CD4-positive, alpha-beta T cell (primary cell): Measurements from ENCODE around the gene TXNDC12. TPM values are rescaled to one million over a fixed set of nuclear protein-coding genes. Genes with fewer than 3 reads are reported as not detected.

Experiments
- ATAC-seq: fragments of 200-7000 bp; cut with Tn5 transposase; one replicate; pipeline ENCODE4 v1.10.0; 2022; ENCODE audit warnings: mild to moderate bottlenecking; ENCODE audit not compliant: poor library complexity
- CTCF ChIA-PET: fragments of 350-600 bp; sonication (Branson Sonifier 250); formaldehyde crosslinking; loops from one replicate; lab custom pipeline; 2021; ENCODE audit warnings: antibody characterized with exemption, inconsistent platforms; lab: Charles Lee
- POLR2A ChIA-PET: fragments of 350-600 bp; sonication (Branson Sonifier 250); formaldehyde crosslinking; loops from one replicate; lab custom pipeline; 2021; ENCODE audit warnings: antibody characterized with exemption, inconsistent platforms; lab: Charles Lee
- DNase-seq, 14 experiments: peaks; one replicate each; pipeline ENCODE4 v3.0.0-alpha.2; 2013 to 2020; ENCODE audit warnings: mixed read lengths in 2 of 14
- H3K27ac ChIP-seq, 2 donors: one replicate each; pipeline versions ENCODE4 v1.5.1 to v1.7.0; 2013; ENCODE audit warnings: low read length in 2 of 2, low read depth in 1 of 2, mild to moderate bottlenecking in 1 of 2
- H3K27me3 ChIP-seq, 2 experiments: 1 replicate in 1 of 2; 2 replicates in 1 of 2; pipeline versions ENCODE4 v1.6.1 to v1.7.0; 2013; ENCODE audit warnings: low read length in 2 of 2, control low read depth in 1 of 2, mild to moderate bottlenecking in 1 of 2, moderate library complexity in 1 of 2; ENCODE audit not compliant: insufficient read depth in 2 of 2, control insufficient read depth in 1 of 2
- H3K36me3 ChIP-seq: one replicate; pipeline ENCODE4 v1.6.1; 2013; ENCODE audit warnings: low read length, control low read depth; ENCODE audit not compliant: insufficient read depth
- H3K4me1 ChIP-seq: one replicate; pipeline ENCODE4 v1.6.1; 2013; ENCODE audit warnings: low read length, control low read depth; ENCODE audit not compliant: insufficient read depth
- H3K4me3 ChIP-seq: one replicate; pipeline ENCODE4 v1.5.1; 2013; ENCODE audit warnings: mild to moderate bottlenecking, low read length, moderate library complexity
- H3K9me3 ChIP-seq, 2 experiments: 1 replicate in 1 of 2; 2 replicates in 1 of 2; pipeline versions ENCODE4 v1.6.1 to v1.7.0; 2013; ENCODE audit warnings: low read length in 2 of 2, mild to moderate bottlenecking in 2 of 2, control low read depth in 1 of 2, moderate library complexity in 1 of 2; ENCODE audit not compliant: control insufficient read depth in 1 of 2, insufficient read depth in 1 of 2
- H3K27ac Mint-ChIP-seq: one replicate; pipeline ENCODE4 v1.8.0; 2020; ENCODE audit warnings: mixed read lengths
- H3K27me3 Mint-ChIP-seq: one replicate; pipeline ENCODE4 v1.8.0; 2021; ENCODE audit warnings: mixed read lengths
- H3K36me3 Mint-ChIP-seq: one replicate; pipeline ENCODE4 v1.8.0; 2021; ENCODE audit warnings: low read depth, mixed read lengths
- H3K4me1 Mint-ChIP-seq: one replicate; pipeline ENCODE4 v1.8.0; 2021; ENCODE audit warnings: low read depth, mixed read lengths
- H3K4me3 Mint-ChIP-seq: one replicate; pipeline ENCODE4 v1.8.0; 2020; ENCODE audit warnings: mild to moderate bottlenecking, mixed read lengths
- H3K9me3 Mint-ChIP-seq: one replicate; pipeline ENCODE4 v1.8.0; 2020; ENCODE audit warnings: mixed read lengths
- CTCF ChIP-seq: fragments of 200-600 bp; IDR thresholded peaks from one replicate; pipeline ENCODE4 v1.8.0; 2022; ENCODE audit warnings: antibody characterized with exemption, mild to moderate bottlenecking
- intact Hi-C, 2 experiments: fragments of 100-400 bp; cut with DNase I in 1 of 2; cut with micrococcal nuclease in 1 of 2; formaldehyde crosslinking; loops; one replicate each; pipeline versions ENCODE4 v1.15.1 to v1.9.0; 2023 to 2025; cut with DNase I, micrococcal nuclease
- polyA plus RNA-seq, 2 donors: library from polyadenylated mRNA; unstranded; fragments of 120-200 nt; gene quantifications; one replicate each; pipeline ENCODE4 v1.2.1, GENCODE V29; 2013
- total RNA-seq, 174 experiments: library from RNA in 2 of 174; stranded (reverse) in 2 of 174; gene quantifications; one replicate each; pipeline ENCODE4 v1.2.3 and lab custom pipeline; 2021 to 2026

Gene TXNDC12
- 10 to 100 TPM; 14.3 to 15.4 TPM for total RNA-seq
- polyA plus RNA-seq (2013, experiment 1 of 2): 28.8 TPM
- 25.8 TPM for polyA plus RNA-seq (2013, experiment 2 of 2)
- total RNA-seq (lab: John Stamatoyannopoulos, UW): 2.6 to 8.2 (median 5.1) reads per million in 172 experiments

- Mint-ChIP-seq H3K27ac (peak within 1 kb of the TSS; percentile 92), H3K4me1 (peaks cover 71% of the 10 kb centered on the region), H3K36me3 (peaks cover 43% of the 10 kb centered on the region), H3K9me3 (no peaks in the 10 kb centered on the region), H3K27me3 (no peaks in the 10 kb centered on the region), H3K4me3 (peak within 1 kb of the TSS; percentile 97)
- H3K27ac ChIP-seq: peak within 1 kb of the TSS; percentile 71 to 83
- no peaks in the 10 kb centered on the region for H3K9me3 ChIP-seq
- intact Hi-C loops: loop anchor here in 1 of 2 experiments (5.0 to 10.0 kb wide), 8 partner anchors 87 to 1890 kb away; partner anchors contain the start of genes CC2D1B, CPT2, EPS15 and IFT25
- H3K36me3 ChIP-seq: peaks cover 10% of the 10 kb centered on the region
- peak; percentile 25 for ATAC-seq
- DNase-seq: peak; percentile 28 to 82 (median 52)
- peak within 1 kb of the TSS; percentile 88 for H3K4me3 ChIP-seq
- H3K27me3 ChIP-seq: no peaks in the 10 kb centered on the region
- TF ChIP-seq CTCF: no peak
- ChIA-PET CTCF (interaction anchor here (1.3 to 1.5 kb wide), 2 partner anchors 10 to 22 kb away, joined by 3 to 5 read pairs; partner anchors contain the start of gene KTI12), POLR2A (interaction anchor here (0.6 to 3.3 kb wide), 11 partner anchors 22 to 1891 kb away, joined by 3 to 63 read pairs (median 3); partner anchors contain the start of genes CC2D1B, EPS15, KTI12 and LRRC42)
- peaks cover 26% of the 10 kb centered on the region for H3K4me1 ChIP-seq
These were observed at the start of gene TXNDC12 for GRCh38 chr1:52055066-52055865. TXNDC12 (minus strand) TSS chr1:52055191; CDS start chr1:52055096, 95 bp downstream.

GRCh38 chr1:52102336-52103013 is 47.5 kb upstream of the TXNDC12 start:
- no peak overlapping the region for H3K4me3 Mint-ChIP-seq
- Histone ChIP-seq H3K27ac (no peak overlapping the region), H3K36me3 (no peaks in the 10 kb centered on the region), H3K4me3 (no peak overlapping the region), H3K9me3 (no peaks in the 10 kb centered on the region), H3K27me3 (no peaks in the 10 kb centered on the region), H3K4me1 (no peaks in the 10 kb centered on the region)
- TF ChIP-seq CTCF: no peak
- no peak for DNase-seq
- intact Hi-C loops: no loop called here
- no peaks in the 10 kb centered on the region for H3K27me3 Mint-ChIP-seq
- H3K36me3 Mint-ChIP-seq: no peaks in the 10 kb centered on the region
- ChIA-PET POLR2A (no interaction called here), CTCF (no interaction called here)
- H3K27ac Mint-ChIP-seq: no peak overlapping the region
- no peak for ATAC-seq
- H3K4me1 Mint-ChIP-seq: no peaks in the 10 kb centered on the region
- no peaks in the 10 kb centered on the region for H3K9me3 Mint-ChIP-seq

DNA sequence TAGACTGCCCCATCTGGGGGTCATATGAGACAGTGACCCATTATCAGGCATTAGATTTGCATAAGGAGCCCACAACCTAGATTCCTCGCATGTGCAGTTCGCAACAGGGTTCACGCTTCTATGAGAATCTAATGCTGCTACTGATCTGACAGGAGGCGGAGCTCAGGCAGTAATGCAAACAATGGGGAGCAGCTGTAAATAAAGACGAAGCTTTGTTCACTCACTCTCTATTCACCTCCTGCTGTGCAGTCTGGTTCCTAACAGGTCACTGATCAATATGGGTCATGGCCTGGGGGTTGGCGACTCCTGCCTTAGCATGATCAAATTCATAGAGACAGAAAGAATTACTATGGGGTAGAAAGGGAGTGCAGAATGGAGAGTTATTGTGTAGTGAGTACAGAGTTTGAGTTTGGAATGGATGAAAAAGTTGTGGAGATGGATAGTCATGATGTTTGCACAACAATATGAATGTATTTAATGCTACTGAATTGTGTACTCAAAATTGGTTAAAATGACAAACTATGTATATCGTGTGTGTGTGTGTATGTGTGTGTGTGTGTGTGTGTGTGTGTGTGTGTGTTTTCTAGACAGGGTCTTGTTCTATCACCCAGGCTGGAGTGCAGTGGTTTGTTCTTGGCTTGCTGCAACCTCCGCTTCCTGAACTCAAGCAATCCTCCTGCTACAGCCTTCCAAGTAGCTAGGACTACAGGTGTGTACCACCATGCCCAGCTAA is 43.3 kb upstream of the TXNDC12 start:
- ATAC-seq (no peak), DNase-seq (no peak)
- Histone ChIP-seq H3K36me3 (no peaks in the 10 kb centered on the region), H3K4me1 (no peaks in the 10 kb centered on the region), H3K4me3 (no peak overlapping the region), H3K27ac (no peak overlapping the region), H3K27me3 (no peaks in the 10 kb centered on the region), H3K9me3 (no peaks in the 10 kb centered on the region)
- H3K4me1 Mint-ChIP-seq: no peaks in the 10 kb centered on the region
- TF ChIP-seq CTCF: no peak
- no peaks in the 10 kb centered on the region for H3K27me3 Mint-ChIP-seq
- H3K36me3 Mint-ChIP-seq: no peaks in the 10 kb centered on the region
- no peak overlapping the region for H3K4me3 Mint-ChIP-seq
- POLR2A ChIA-PET: no interaction called here
- intact Hi-C loops: no loop called here
- no peak overlapping the region for H3K27ac Mint-ChIP-seq
- H3K9me3 Mint-ChIP-seq: no peaks in the 10 kb centered on the region
- CTCF ChIA-PET: no interaction called here
